ENCODE results near the gene AK1.
"Not testable (repeated sequence)": the region's sequence is repeated elsewhere in the genome, so short reads cannot be mapped to it uniquely, and the experiment has no call there.

The AK1 gene

GRCh38 chr9:127854960-127855359, 22.5 kb downstream of the AK1 start:
- no peak overlapping the region for H3K4me3 ChIP-seq (ENCODE audit: low read length)
- no peak for DNase-seq (ENCODE audit: low read depth, low spot score)

- DNase-seq (ENCODE audit: low read depth, low spot score), result no peak
- no peak within 1 kb of the TSS for H3K4me3 ChIP-seq (ENCODE audit: low read length)
Measured at GRCh38 chr9:127854184-127854806, 23.2 kb downstream of the AK1 start, which contains the start of gene ENG. TSS of gene ENG (minus strand) at chr9:127854658. CDS start at chr9:127854355, 303 bp downstream.

GRCh38 chr9:127853312-127854183, 23.9 kb downstream of the AK1 start:
- DNase-seq (ENCODE audit: low read depth, low spot score), result no peak
- no peak overlapping the region for H3K4me3 ChIP-seq (ENCODE audit: low read length)

GRCh38 chr9:127852829-127853228, 24.6 kb downstream of the AK1 start:
- H3K4me3 ChIP-seq (ENCODE audit: low read length), result no peak overlapping the region
- no peak for DNase-seq (ENCODE audit: low read depth, low spot score)

- no peak overlapping the region for H3K4me3 ChIP-seq (ENCODE audit: low read length)
- no peak for DNase-seq (ENCODE audit: low read depth, low spot score)
Measured at GRCh38 chr9:127850286-127850830, 27.1 kb downstream of the AK1 start.

- no peak for DNase-seq (ENCODE audit: low read depth, low spot score)
- no peak overlapping the region for H3K4me3 ChIP-seq (ENCODE audit: low read length)
Measured at GRCh38 chr9:127848756-127849504, 28.5 kb downstream of the AK1 start.

- DNase-seq (ENCODE audit: low read depth, low spot score), result no peak
- H3K4me3 ChIP-seq (ENCODE audit: low read length), result no peak overlapping the region
Measured at GRCh38 chr9:127847833-127848755, 29.4 kb downstream of the AK1 start.

GRCh38 chr9:127847178-127847510, 30.3 kb downstream of the AK1 start:
- H3K4me3 ChIP-seq (ENCODE audit: low read length), result no peak overlapping the region
- DNase-seq (ENCODE audit: low read depth, low spot score), result no peak

- H3K4me3 ChIP-seq (ENCODE audit: low read length), result no peak overlapping the region
- no peak for DNase-seq (ENCODE audit: low read depth, low spot score)
Measured at GRCh38 chr9:127846443-127847177, 30.9 kb downstream of the AK1 start.

GRCh38 chr9:127845619-127846018, 31.9 kb downstream of the AK1 start:
- DNase-seq (ENCODE audit: low read depth, low spot score); H3K4me3 ChIP-seq (ENCODE audit: low read length): not testable (repeated sequence)

GRCh38 chr9:127844821-127845359, 32.6 kb downstream of the AK1 start:
- no peak for DNase-seq (ENCODE audit: low read depth, low spot score)
- no peak overlapping the region for H3K4me3 ChIP-seq (ENCODE audit: low read length)

GRCh38 chr9:127841087-127841835, 36.2 kb downstream of the AK1 start:
- no peak for DNase-seq (ENCODE audit: low read depth, low spot score)
- H3K4me3 ChIP-seq (ENCODE audit: low read length), result no peak overlapping the region

GRCh38 chr9:127838375-127839078, 38.9 kb downstream of the AK1 start:
- DNase-seq (ENCODE audit: low read depth, low spot score), result no peak
- H3K4me3 ChIP-seq (ENCODE audit: low read length), result no peak overlapping the region

- DNase-seq (ENCODE audit: low read depth, low spot score), result no peak
- no peak overlapping the region for H3K4me3 ChIP-seq (ENCODE audit: low read length)
Measured at GRCh38 chr9:127837346-127837745, 40.1 kb downstream of the AK1 start.

GRCh38 chr9:127836561-127836960, 40.9 kb downstream of the AK1 start:
- not testable (repeated sequence) for H3K4me3 ChIP-seq (ENCODE audit: low read length); DNase-seq (ENCODE audit: low read depth, low spot score)

GRCh38 chr9:127835991-127836516, 41.4 kb downstream of the AK1 start:
- no peak for DNase-seq (ENCODE audit: low read depth, low spot score)
- no peak overlapping the region for H3K4me3 ChIP-seq (ENCODE audit: low read length)
